HFFc6 (cell line): ENCODE measurements around the gene GATA5. TPM values are rescaled to one million over a fixed set of nuclear protein-coding genes. Genes with fewer than 3 reads are reported as not detected.

Source experiments
- DNase-seq: peaks from one replicate; pipeline ENCODE4 v3.0.0-alpha.2; 2018
- H3K27ac Mint-ChIP-seq: 2 replicates; pipeline ENCODE4 v1.8.0; 2020; ENCODE audit warnings: mild to moderate bottlenecking, mixed read lengths
- H3K27me3 Mint-ChIP-seq: 2 replicates; pipeline ENCODE4 v1.8.0; 2021; ENCODE audit warnings: mild to moderate bottlenecking, moderate library complexity, mixed read lengths; ENCODE audit not compliant: insufficient read depth
- H3K36me3 Mint-ChIP-seq: 2 replicates; pipeline ENCODE4 v1.8.0; 2021; ENCODE audit warnings: low read depth, mixed read lengths
- H3K4me1 Mint-ChIP-seq: 2 replicates; pipeline ENCODE4 v1.8.0; 2020; ENCODE audit warnings: low read depth, mixed read lengths
- H3K4me3 Mint-ChIP-seq: 2 replicates; pipeline ENCODE4 v1.8.0; 2020; ENCODE audit warnings: mild to moderate bottlenecking, moderate library complexity, mixed read lengths
- H3K9me3 Mint-ChIP-seq: 2 replicates; pipeline ENCODE4 v1.8.0; 2020; ENCODE audit warnings: mild to moderate bottlenecking, mixed read lengths
- CTCF ChIP-seq: fragments of 200-600 bp; sonication (generic); IDR thresholded peaks from 2 replicates; pipeline ENCODE4 v1.5.0; 2021; ENCODE audit warnings: antibody characterized with exemption, mild to moderate bottlenecking
- total RNA-seq, 6 experiments: library from RNA; stranded (reverse); fragmentation: NEBNext Ultra II Directional; extraction: Animal tissue kit (Norgen Biotek cat#: 25700); gene quantifications; 2 replicates in 1 of 6; 3 replicates in 5 of 6; pipeline ENCODE4 v1.2.3, GENCODE V29; 2021

The GATA5 gene
- total RNA-seq, 6 experiments from 2014 or later = not detected

GRCh38 chr20:62470001-62470400, 5.8 kb downstream of the GATA5 start:
- TF ChIP-seq CTCF = no peak
- Mint-ChIP-seq H3K27ac (no peak overlapping the region), H3K36me3 (no peaks in the 10 kb centered on the region), H3K27me3 (peaks cover 36% of the 10 kb centered on the region), H3K9me3 (no peaks in the 10 kb centered on the region), H3K4me1 (no peaks in the 10 kb centered on the region), H3K4me3 (no peak overlapping the region)
- DNase-seq = no peak

GRCh38 chr20:62469352-62469751, 6.4 kb downstream of the GATA5 start:
- no peaks in the 10 kb centered on the region for H3K9me3 Mint-ChIP-seq
- H3K36me3 Mint-ChIP-seq = no peaks in the 10 kb centered on the region
- no peak overlapping the region for H3K27ac Mint-ChIP-seq
- H3K4me1 Mint-ChIP-seq = no peaks in the 10 kb centered on the region
- DNase-seq = no peak
- no peak for TF ChIP-seq CTCF
- H3K4me3 Mint-ChIP-seq = no peak overlapping the region
- H3K27me3 Mint-ChIP-seq = peaks cover 32% of the 10 kb centered on the region

GRCh38 chr20:62466806-62467537, 8.8 kb downstream of the GATA5 start:
- TF ChIP-seq CTCF = no peak
- peaks cover 19% of the 10 kb centered on the region for H3K27me3 Mint-ChIP-seq
- H3K36me3 Mint-ChIP-seq = no peaks in the 10 kb centered on the region
- H3K4me1 Mint-ChIP-seq = no peaks in the 10 kb centered on the region
- H3K4me3 Mint-ChIP-seq = no peak overlapping the region
- H3K27ac Mint-ChIP-seq = no peak overlapping the region
- H3K9me3 Mint-ChIP-seq = no peaks in the 10 kb centered on the region
- DNase-seq = no peak

- no peak for TF ChIP-seq CTCF
- H3K4me3 Mint-ChIP-seq = no peak overlapping the region
- H3K27me3 Mint-ChIP-seq = peaks cover 19% of the 10 kb centered on the region
- no peaks in the 10 kb centered on the region for H3K4me1 Mint-ChIP-seq
- H3K36me3 Mint-ChIP-seq = no peaks in the 10 kb centered on the region
- no peak for DNase-seq
- H3K27ac Mint-ChIP-seq = no peak overlapping the region
- no peaks in the 10 kb centered on the region for H3K9me3 Mint-ChIP-seq
Observed at GRCh38 chr20:62466072-62466760, 9.6 kb downstream of the GATA5 start.

GRCh38 chr20:62464990-62465389, 10.8 kb downstream of the GATA5 start:
- no peak for DNase-seq
- Mint-ChIP-seq H3K4me3 (no peak overlapping the region), H3K27ac (no peak overlapping the region), H3K9me3 (no peaks in the 10 kb centered on the region), H3K4me1 (no peaks in the 10 kb centered on the region), H3K36me3 (no peaks in the 10 kb centered on the region), H3K27me3 (peaks cover 10% of the 10 kb centered on the region)
- TF ChIP-seq CTCF = no peak
